PFSK-1 (cell line): ENCODE results near the gene CLEC16A.

Source experiments
- FOXP2 ChIP-seq: optimal IDR thresholded peaks from 2 replicates; pipeline ENCODE3; 2011; ENCODE audit warnings: borderline replicate concordance, control low read depth, inconsistent platforms; ENCODE audit not compliant: insufficient read depth; ENCODE audit errors: extremely low read length, extremely low read depth
- POLR2AphosphoS5 ChIP-seq: IDR thresholded peaks from 2 replicates; pipeline ENCODE4 v1.6.1; 2012; ENCODE audit warnings: low read depth, mild to moderate bottlenecking, control low read depth, low read length, moderate library complexity
- SIN3A ChIP-seq: IDR thresholded peaks from 2 replicates; pipeline ENCODE4 v1.6.1; 2012; ENCODE audit warnings: mild to moderate bottlenecking, low read length, moderate library complexity, borderline replicate concordance; ENCODE audit not compliant: insufficient read depth
- TAF1 ChIP-seq: IDR thresholded peaks from 2 replicates; pipeline ENCODE4 v1.6.1; 2012; ENCODE audit warnings: low read length, control low read depth, borderline replicate concordance; ENCODE audit not compliant: insufficient read depth
- TF ChIP-seq, protein P1 (sequence below), 2 experiments: IDR thresholded peaks; 2 replicates each; pipeline versions ENCODE4 v1.6.1 to v1.8.0; 2011 to 2012; ENCODE audit warnings: low read depth in 2 of 2, low read length in 2 of 2, control low read depth in 1 of 2, inconsistent platforms in 1 of 2, mild to moderate bottlenecking in 1 of 2, moderate library complexity in 1 of 2; ENCODE audit not compliant: insufficient read depth in 1 of 2

The CLEC16A gene

DNA sequence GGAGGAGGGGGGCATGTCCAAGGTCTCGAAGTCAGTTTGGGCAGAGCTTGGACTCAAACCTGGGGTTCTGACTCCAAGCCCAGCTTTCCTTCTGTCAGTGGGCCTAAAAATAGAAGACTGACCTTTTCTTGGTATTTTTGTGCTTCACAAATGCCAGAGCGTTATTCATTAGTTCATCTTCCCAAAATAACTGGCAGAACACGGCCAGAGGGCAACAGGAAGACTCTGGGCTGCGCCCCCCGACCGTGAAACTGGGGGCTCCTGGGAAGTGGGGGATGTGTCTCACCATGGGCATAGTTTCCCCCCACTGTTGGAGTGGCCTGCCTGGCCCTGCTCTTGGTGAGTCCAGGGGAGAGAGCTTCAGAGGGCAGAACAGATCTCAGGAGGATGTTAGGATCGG, 217.6 kb downstream of the CLEC16A start:
- no peak for TF ChIP-seq TAF1
- no peak for TF ChIP-seq SIN3A

DNA sequence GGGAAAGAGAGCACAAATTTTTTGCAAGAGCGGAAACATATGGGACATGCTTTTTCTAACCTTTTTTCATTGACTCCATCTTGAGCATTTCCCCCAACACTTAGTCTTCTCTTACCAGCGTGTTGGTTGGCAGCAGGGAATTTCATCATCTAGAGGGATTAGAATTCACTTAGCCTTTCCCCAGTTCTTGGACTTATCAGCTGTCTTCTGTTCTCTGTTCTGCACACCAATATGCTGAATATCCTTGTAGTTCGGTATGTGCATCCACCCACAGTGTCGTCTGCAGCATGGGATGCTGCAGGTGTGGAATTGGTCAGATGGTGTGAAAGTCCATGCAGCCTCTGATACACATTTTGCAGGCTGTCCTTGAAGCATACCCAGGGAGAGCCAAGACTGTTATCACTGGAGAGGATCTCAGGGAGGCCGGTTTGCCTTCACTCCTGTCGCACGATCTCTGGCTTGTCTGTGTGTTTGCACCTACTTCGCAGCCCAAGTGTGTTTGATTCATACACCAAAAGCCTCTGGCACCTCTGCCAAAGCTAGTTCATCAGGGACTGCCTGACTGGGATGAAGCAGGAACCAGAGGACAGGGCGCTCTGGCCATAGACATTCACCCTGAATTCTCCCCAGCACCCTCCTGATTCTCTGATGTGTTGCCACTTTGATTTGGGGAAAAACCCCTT, 218.4 kb downstream of the CLEC16A start:
- TF ChIP-seq FOXP2 = no peak
- no peak for TF ChIP-seq SIN3A
- TF ChIP-seq, protein P1, sequence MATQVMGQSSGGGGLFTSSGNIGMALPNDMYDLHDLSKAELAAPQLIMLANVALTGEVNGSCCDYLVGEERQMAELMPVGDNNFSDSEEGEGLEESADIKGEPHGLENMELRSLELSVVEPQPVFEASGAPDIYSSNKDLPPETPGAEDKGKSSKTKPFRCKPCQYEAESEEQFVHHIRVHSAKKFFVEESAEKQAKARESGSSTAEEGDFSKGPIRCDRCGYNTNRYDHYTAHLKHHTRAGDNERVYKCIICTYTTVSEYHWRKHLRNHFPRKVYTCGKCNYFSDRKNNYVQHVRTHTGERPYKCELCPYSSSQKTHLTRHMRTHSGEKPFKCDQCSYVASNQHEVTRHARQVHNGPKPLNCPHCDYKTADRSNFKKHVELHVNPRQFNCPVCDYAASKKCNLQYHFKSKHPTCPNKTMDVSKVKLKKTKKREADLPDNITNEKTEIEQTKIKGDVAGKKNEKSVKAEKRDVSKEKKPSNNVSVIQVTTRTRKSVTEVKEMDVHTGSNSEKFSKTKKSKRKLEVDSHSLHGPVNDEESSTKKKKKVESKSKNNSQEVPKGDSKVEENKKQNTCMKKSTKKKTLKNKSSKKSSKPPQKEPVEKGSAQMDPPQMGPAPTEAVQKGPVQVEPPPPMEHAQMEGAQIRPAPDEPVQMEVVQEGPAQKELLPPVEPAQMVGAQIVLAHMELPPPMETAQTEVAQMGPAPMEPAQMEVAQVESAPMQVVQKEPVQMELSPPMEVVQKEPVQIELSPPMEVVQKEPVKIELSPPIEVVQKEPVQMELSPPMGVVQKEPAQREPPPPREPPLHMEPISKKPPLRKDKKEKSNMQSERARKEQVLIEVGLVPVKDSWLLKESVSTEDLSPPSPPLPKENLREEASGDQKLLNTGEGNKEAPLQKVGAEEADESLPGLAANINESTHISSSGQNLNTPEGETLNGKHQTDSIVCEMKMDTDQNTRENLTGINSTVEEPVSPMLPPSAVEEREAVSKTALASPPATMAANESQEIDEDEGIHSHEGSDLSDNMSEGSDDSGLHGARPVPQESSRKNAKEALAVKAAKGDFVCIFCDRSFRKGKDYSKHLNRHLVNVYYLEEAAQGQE (IDR thresholded peaks at IDR 0.05; ENCODE audit: insufficient read depth in 1 of 2, low read depth in 2 of 2, low read length in 2 of 2) = no peak

DNA sequence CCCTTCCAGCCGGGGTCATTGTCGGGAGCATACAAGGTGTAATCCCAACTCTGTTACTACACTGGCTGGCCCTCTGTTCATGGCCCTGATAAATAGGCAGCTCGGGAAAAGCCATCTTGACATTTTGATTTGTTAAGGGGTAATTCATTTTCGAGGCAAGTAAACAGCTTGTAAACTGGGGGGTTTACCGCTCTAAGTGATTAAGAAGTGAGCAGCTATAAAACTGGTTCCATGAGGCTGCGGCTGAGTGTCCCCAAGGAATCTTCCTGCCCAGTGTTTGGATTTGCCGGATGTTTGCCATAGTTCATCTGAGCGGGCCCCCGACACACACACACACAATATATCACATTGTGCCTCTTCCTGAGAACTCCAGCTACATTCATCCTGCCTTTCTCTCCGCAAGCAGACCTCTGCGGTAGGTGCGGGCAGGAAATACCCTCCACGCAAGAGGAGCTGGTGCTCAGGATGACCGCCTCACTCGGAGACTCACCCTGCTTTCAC, 219.4 kb downstream of the CLEC16A start:
- TF ChIP-seq FOXP2 (peak; percentile 26), SIN3A (no peak), TAF1 (no peak), POLR2AphosphoS5 (no peak)
- TF ChIP-seq, protein P1 (IDR thresholded peaks at IDR 0.05; ENCODE audit: insufficient read depth in 1 of 2, low read depth in 2 of 2, low read length in 2 of 2) = no peak

DNA sequence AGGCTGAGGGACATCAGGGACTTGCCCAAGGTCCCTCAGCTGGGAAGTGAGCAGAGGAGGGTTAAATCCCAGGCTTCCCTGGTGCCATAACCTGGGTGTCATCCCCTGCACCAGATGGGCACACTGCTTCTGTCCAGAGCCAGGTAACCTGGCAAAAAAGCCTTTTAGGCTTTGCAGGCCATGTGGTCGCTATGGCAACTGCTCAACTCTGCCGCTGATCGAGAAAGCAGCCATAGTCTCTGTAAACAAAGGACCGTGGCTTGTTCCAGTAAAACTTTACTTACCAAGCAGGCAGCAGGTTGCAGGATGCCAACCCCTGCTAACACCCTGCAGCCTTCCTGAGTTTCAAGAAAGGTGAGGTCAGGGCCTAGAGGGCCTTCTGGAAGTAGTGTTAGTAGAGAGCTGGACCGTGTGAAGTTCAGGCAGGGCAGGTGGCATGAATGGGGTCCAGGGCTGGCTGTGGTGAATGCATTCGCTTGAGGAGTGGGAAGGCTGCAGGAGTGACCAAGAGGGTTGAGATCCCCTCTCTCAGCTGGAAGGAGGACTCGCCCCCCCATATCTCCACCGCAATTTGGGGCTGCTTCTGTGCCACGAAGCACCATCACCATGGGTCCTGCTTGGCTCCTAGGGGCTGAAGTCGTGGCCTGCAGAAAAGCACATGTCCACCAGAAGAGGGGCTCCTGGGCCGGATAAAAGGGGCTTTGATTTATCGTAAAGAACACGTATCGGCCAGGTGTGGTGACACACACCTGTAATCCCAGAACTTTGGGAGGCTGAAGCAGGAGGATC, 220.3 kb downstream of the CLEC16A start:
- no peak for TF ChIP-seq FOXP2
- TF ChIP-seq POLR2AphosphoS5 = no peak
- no peak for TF ChIP-seq SIN3A
- TF ChIP-seq TAF1 = no peak

DNA sequence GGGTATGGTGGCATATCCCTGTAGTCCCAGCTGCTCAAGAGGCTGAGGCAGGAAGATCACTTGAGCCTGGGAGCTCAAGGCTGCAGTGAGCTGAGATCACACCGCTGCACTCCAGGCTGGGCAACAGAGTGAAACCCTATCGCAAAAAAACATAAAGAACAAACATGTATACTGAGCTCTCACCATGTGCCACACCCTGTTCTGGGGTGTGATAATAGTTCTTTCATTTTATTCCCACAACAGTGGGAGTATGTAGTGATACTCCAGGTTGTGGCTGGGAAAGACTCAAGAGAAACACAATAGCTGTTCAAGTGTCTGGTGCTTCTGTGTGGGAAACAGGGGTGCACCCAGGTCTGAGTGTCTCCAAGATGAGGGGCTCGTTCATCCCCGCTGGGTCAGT, 221.0 kb downstream of the CLEC16A start:
- no peak for TF ChIP-seq POLR2AphosphoS5
- TF ChIP-seq, protein P1 (IDR thresholded peaks at IDR 0.05; ENCODE audit: insufficient read depth in 1 of 2, low read depth in 2 of 2, low read length in 2 of 2) = no peak
- TF ChIP-seq FOXP2 = no peak
